GM12873 (cell line): ENCODE data around the gene RINT1.

ENCODE experiments used
- CTCF ChIP-seq: IDR thresholded peaks from 2 replicates; pipeline ENCODE4 v1.5.1; 2012; ENCODE audit warnings: low read depth, mild to moderate bottlenecking, moderate library complexity, low read length, control low read depth; ENCODE audit not compliant: insufficient read depth; ENCODE audit errors: missing control alignments

Gene RINT1

DNA sequence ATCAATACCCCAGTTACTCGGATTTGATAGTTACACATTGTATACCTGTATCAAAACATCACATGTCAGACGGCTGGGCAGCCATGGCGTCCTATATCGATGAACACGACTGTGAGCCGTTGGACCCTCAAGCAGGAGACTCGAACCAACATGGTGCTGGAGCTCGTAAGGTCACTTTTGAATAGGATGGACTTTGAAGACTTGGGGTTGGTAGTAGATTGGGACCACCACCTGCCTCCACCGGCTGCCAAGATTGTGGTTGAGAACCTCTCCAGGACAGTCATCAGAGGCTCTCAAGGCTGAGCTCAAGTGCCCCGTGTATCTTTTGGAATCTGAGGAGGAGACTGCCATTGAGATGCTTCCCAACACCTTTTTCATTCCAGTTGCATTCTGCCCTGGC, 1.9 kb upstream of the RINT1 start:
- no peak for TF ChIP-seq CTCF

- TF ChIP-seq CTCF = no peak
Observed at GRCh38 chr7:105530546-105530945, 1.5 kb upstream of the RINT1 start.

GRCh38 chr7:105532709-105533460, 884 bp downstream of the RINT1 start:
- no peak for TF ChIP-seq CTCF

DNA sequence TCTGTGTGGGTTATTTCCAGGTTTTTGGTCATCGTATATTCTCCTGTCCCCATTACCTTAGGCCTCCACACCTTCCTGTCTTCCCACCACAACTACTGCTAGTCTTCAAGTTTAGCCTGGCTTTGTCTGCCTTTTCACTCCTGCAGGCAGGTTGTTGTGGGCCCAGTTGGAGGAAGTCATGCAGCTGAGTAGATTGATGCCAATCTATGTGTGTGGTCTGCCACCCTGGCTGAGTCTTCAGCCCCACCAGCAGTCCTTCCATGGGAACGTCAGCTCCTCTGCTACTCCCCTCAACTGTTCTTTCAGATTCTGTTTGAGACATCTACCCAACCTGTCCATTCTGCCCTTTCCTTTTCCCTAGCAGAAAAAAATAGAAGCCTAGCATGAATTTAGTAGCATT, 6.3 kb downstream of the RINT1 start:
- TF ChIP-seq CTCF = no peak

DNA sequence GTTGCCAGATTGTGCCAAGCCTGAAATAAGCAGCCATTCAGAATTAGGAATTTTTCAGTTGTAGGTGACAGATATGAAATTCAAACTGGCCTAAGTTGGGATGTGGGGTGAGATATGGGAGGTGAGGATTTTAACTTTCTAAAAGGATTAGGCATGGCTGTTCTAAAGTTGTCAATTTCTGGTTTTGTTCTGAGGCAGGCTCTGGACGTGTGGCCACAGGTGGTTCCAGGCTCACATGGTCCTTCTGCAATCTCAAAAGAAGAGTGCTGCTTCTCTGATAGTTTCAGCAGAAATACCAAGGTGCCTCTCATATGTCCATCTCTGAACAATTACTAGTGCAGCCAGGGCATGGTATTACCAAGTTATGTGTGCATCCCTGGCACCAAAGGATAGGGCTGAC, 27.9 kb downstream of the RINT1 start:
- TF ChIP-seq CTCF = no peak

GRCh38 chr7:105565190-105565589, 33.2 kb downstream of the RINT1 start:
- TF ChIP-seq CTCF = no peak

DNA sequence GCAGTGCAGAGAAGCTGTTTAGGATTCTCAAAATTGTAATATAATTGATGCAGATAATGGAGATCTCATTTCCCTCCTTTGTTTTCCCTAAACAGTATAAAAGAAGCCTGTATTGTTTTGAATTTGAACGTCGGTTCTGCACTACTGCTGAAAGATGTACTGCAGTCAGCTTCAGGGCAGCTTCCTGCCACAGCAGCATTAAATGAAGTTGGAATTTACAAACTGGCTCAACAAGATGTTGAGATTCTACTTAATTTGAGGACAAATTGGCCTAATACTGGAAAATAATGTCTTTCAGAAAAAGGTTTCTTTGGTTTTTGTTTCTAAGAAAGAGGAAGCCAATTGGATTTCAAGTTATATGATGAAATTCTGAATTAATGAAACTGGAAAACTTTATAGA, 35.0 kb downstream of the RINT1 start:
- TF ChIP-seq CTCF = no peak

GRCh38 chr7:105567821-105568220, 35.8 kb downstream of the RINT1 start:
- TF ChIP-seq CTCF = no peak
